Neural progenitor cell (in vitro differentiated cells): Measurements from ENCODE around the gene TSGA10IP. TPM values are rescaled to one million over a fixed set of nuclear protein-coding genes. Genes with fewer than 3 reads are reported as not detected.

Experiments used
- DNase-seq: peaks from one replicate; pipeline ENCODE4 v3.0.0-alpha.2; 2016; ENCODE audit warnings: low spot score
- H2AFZ ChIP-seq: fragments of 200-600 bp; sonication (generic); replicated peaks from 2 replicates; pipeline ENCODE4 v1.6.1; 2016; ENCODE audit warnings: antibody characterized with exemption
- H3F3A ChIP-seq: fragments of 200-600 bp; sonication (generic); 2 replicates; pipeline ENCODE4 v1.6.1; 2016; ENCODE audit warnings: antibody characterized with exemption, low read depth
- H3K27ac ChIP-seq: fragments of 200-600 bp; sonication (generic); 2 replicates; pipeline ENCODE4 v1.5.1; 2016; ENCODE audit warnings: mild to moderate bottlenecking
- H3K27me3 ChIP-seq: fragments of 200-600 bp; sonication (generic); 2 replicates; pipeline ENCODE4 v1.6.1; 2016; ENCODE audit warnings: mild to moderate bottlenecking, moderate library complexity
- H3K36me3 ChIP-seq: fragments of 200-600 bp; sonication (generic); 2 replicates; pipeline ENCODE4 v1.5.1; 2016
- H3K4me1 ChIP-seq: fragments of 200-600 bp; sonication (generic); 2 replicates; pipeline ENCODE4 v1.6.1; 2016; ENCODE audit warnings: mixed run types
- H3K4me2 ChIP-seq: fragments of 200-600 bp; sonication (generic); 2 replicates; pipeline ENCODE4 v1.6.1; 2016
- H3K4me3 ChIP-seq: fragments of 200-600 bp; sonication (generic); 2 replicates; pipeline ENCODE4 v1.5.1; 2016
- H3K79me2 ChIP-seq: fragments of 200-600 bp; sonication (generic); 2 replicates; pipeline ENCODE4 v1.6.1; 2016; ENCODE audit warnings: low read depth
- H3K9ac ChIP-seq: fragments of 200-600 bp; sonication (generic); 2 replicates; pipeline ENCODE4 v1.6.1; 2016
- H3K9me3 ChIP-seq: fragments of 200-600 bp; sonication (generic); 2 replicates; pipeline ENCODE4 v1.5.1; 2016; ENCODE audit warnings: low read depth
- H4K20me1 ChIP-seq: fragments of 200-600 bp; sonication (generic); 2 replicates; pipeline ENCODE4 v1.6.1; 2016; ENCODE audit warnings: low read depth
- H3K27ac Mint-ChIP-seq: 3 replicates; pipeline ENCODE4 v1.8.0; 2021; ENCODE audit warnings: mixed read lengths
- H3K27me3 Mint-ChIP-seq: 2 replicates; pipeline ENCODE4 v1.8.0; 2022; ENCODE audit warnings: low read depth, mild to moderate bottlenecking, inconsistent platforms, moderate library complexity, mixed read lengths; ENCODE audit not compliant: insufficient read depth
- H3K36me3 Mint-ChIP-seq: 3 replicates; pipeline ENCODE4 v1.8.0; 2021; ENCODE audit warnings: mixed read lengths
- H3K4me1 Mint-ChIP-seq: 3 replicates; pipeline ENCODE4 v1.8.0; 2021; ENCODE audit warnings: mixed read lengths
- H3K4me3 Mint-ChIP-seq: 3 replicates; pipeline ENCODE4 v1.8.0; 2021; ENCODE audit warnings: mild to moderate bottlenecking, moderate library complexity, mixed read lengths
- H3K9me3 Mint-ChIP-seq: 3 replicates; pipeline ENCODE4 v1.8.0; 2020; ENCODE audit warnings: mixed read lengths
- CTCF ChIP-seq: fragments of 200-600 bp; sonication (generic); IDR thresholded peaks from 2 replicates; pipeline ENCODE4 v1.5.1; 2017; ENCODE audit warnings: antibody characterized with exemption, mild to moderate bottlenecking
- EZH2 ChIP-seq: fragments of 200-600 bp; sonication (generic); IDR thresholded peaks from 2 replicates; pipeline ENCODE4 v1.6.1; 2017; ENCODE audit warnings: antibody characterized with exemption, mild to moderate bottlenecking, moderate library complexity
- EZH2phosphoT487 ChIP-seq: fragments of 200-600 bp; sonication (generic); IDR thresholded peaks from 2 replicates; pipeline ENCODE4 v1.6.1; 2017; ENCODE audit warnings: antibody characterized with exemption
- total RNA-seq: library from RNA; depleted of rRNA; stranded (reverse); fragments of >200 nt; gene quantifications from 2 replicates; pipeline ENCODE4 v1.2.3, GENCODE V29; 2015; ENCODE audit warnings: low replicate concordance

The TSGA10IP gene
- total RNA-seq, 1 donor from 2014 or later, result 3.0 TPM

- H3K27ac ChIP-seq, result no peak overlapping the region
- H3K4me1 ChIP-seq, result peaks cover 5% of the 10 kb centered on the region
- H3K27me3 Mint-ChIP-seq, result peaks cover 29% of the 10 kb centered on the region
- H2AFZ ChIP-seq, result no peak overlapping the region
- no peak overlapping the region for H3K4me3 ChIP-seq
- DNase-seq, result no peak
- no peak overlapping the region for H3K4me2 ChIP-seq
- no peaks in the 10 kb centered on the region for H3K36me3 Mint-ChIP-seq
- no peaks in the 10 kb centered on the region for H3K79me2 ChIP-seq
- H3K27ac Mint-ChIP-seq, result no peak overlapping the region
- peaks cover 19% of the 10 kb centered on the region for H3K4me1 Mint-ChIP-seq
- no peak for TF ChIP-seq EZH2phosphoT487
- no peak for TF ChIP-seq EZH2
- TF ChIP-seq CTCF, result no peak
- H4K20me1 ChIP-seq, result no peaks in the 10 kb centered on the region
- H3K36me3 ChIP-seq, result no peaks in the 10 kb centered on the region
- peaks cover 9% of the 10 kb centered on the region for H3F3A ChIP-seq
- H3K4me3 Mint-ChIP-seq, result no peak overlapping the region
- no peaks in the 10 kb centered on the region for H3K9me3 Mint-ChIP-seq
- H3K9ac ChIP-seq, result no peak overlapping the region
- no peaks in the 10 kb centered on the region for H3K9me3 ChIP-seq
- H3K27me3 ChIP-seq, result peaks cover 100% of the 10 kb centered on the region
These were observed 41.6 kb upstream of the TSGA10IP start for GRCh38 chr11:65903715-65904114.

- Histone ChIP-seq H3K4me2 (no peak overlapping the region), H3K27ac (no peak overlapping the region), H3F3A (peaks cover 3% of the 10 kb centered on the region), H3K4me1 (no peaks in the 10 kb centered on the region), H4K20me1 (no peaks in the 10 kb centered on the region), H3K9me3 (no peaks in the 10 kb centered on the region), H3K9ac (no peak overlapping the region), H3K27me3 (peaks cover 80% of the 10 kb centered on the region), H3K4me3 (no peak overlapping the region), H3K36me3 (no peaks in the 10 kb centered on the region), H2AFZ (no peak overlapping the region), H3K79me2 (no peaks in the 10 kb centered on the region)
- Mint-ChIP-seq H3K27ac (no peak overlapping the region), H3K4me3 (no peak overlapping the region), H3K27me3 (peaks cover 15% of the 10 kb centered on the region), H3K36me3 (no peaks in the 10 kb centered on the region), H3K4me1 (peaks cover 25% of the 10 kb centered on the region), H3K9me3 (no peaks in the 10 kb centered on the region)
- no peak for DNase-seq
- TF ChIP-seq EZH2 (no peak), CTCF (no peak), EZH2phosphoT487 (no peak)
These were observed 38.7 kb upstream of the TSGA10IP start for GRCh38 chr11:65906602-65907001.

- Histone ChIP-seq H2AFZ (no peak overlapping the region), H3K4me3 (no peak overlapping the region), H3K27ac (no peak overlapping the region), H3F3A (peaks cover 3% of the 10 kb centered on the region), H3K9me3 (no peaks in the 10 kb centered on the region), H3K27me3 (peaks cover 67% of the 10 kb centered on the region), H3K9ac (no peak overlapping the region), H3K36me3 (no peaks in the 10 kb centered on the region), H3K4me1 (no peaks in the 10 kb centered on the region), H4K20me1 (no peaks in the 10 kb centered on the region), H3K79me2 (no peaks in the 10 kb centered on the region), H3K4me2 (no peak overlapping the region)
- H3K4me1 Mint-ChIP-seq, result peaks cover 20% of the 10 kb centered on the region
- TF ChIP-seq EZH2 (no peak), CTCF (no peak), EZH2phosphoT487 (no peak)
- H3K36me3 Mint-ChIP-seq, result no peaks in the 10 kb centered on the region
- peak overlapping the region; percentile 64 for H3K4me3 Mint-ChIP-seq
- no peaks in the 10 kb centered on the region for H3K9me3 Mint-ChIP-seq
- DNase-seq, result no peak
- H3K27me3 Mint-ChIP-seq, result peaks cover 8% of the 10 kb centered on the region
- H3K27ac Mint-ChIP-seq, result no peak overlapping the region
These were observed 37.4 kb upstream of the TSGA10IP start for GRCh38 chr11:65907878-65908277.
